NCI-H1694 (cell line): ENCODE data around the gene LDLRAP1.
"Not testable (repeated sequence)": the region's sequence is repeated elsewhere in the genome, so short reads cannot be mapped to it uniquely, and the experiment has no call there.

Experiments used
- DNase-seq: peaks from one replicate; lab custom pipeline; 2025; lab: John Stamatoyannopoulos, UW

Gene LDLRAP1

GRCh38 chr1:25577134-25577920 is 33.9 kb downstream of the LDLRAP1 start:
- no peak for DNase-seq

DNA sequence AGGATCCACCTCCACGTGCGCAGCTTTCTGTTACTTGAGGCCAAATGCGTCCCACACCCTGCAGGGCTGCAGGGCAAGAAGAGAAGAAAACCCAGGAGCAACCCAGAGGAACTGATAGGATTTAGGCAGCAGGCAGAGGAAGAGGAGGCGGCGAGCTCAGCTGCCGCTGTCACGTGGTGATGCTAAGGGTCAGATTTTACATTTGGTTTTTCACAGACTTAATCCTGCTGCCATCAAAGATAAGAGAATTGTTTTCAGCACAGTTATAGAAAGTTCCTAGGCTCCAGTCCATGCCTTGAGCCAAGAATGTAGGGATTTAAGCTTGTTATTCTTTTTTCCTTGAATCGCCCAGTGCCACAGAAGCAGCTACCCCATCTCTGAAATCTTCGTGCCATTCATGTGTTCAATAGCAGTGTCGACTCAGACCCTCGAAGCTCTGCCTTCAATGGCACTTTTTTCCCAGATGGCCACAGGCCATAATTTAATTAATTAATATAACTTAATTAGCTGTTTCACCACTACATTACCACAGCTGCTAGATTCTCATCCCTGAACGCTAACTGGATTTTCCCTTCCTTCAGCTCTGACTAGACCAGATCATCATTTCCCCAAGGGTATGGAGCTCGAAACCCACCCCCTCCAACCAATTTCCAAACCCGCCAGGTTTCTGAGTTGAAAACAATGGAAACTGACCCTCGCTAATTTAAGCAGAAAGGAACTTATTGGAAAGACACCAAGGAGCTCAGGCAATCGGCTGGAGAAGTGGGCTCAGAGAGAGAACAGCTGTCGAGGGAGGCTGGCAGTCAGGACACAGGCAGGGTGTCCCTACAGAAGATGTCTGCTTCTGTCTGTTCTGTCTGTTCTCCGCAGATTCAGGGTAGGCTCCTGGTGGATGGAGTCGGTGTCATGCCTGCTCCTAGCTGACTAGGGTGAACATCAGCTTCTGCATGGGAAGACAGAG is 36.2 kb downstream of the LDLRAP1 start:
- DNase-seq: no peak

DNA sequence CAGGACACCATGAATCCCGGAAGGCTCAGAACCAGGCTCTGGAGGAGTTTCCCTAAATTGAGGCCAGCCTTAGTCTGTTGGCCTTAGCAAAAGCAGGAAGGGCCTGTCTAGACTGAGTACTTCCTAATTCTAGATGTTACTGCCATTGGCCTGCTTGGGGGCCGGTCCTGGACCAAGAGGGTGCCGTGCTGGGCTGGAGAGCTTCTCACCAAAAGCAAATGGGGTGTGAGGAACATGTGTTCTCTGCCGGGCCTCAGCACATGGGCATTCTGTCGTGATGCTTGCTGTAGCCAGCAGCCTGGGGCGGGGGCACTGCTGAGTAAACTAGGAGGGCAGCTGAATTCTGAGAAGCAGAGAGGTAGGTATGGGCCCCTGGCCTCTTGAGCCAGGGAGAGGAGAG is 37.5 kb downstream of the LDLRAP1 start:
- no peak for DNase-seq

GRCh38 chr1:25581764-25582163 is 38.4 kb downstream of the LDLRAP1 start:
- no peak for DNase-seq

DNA sequence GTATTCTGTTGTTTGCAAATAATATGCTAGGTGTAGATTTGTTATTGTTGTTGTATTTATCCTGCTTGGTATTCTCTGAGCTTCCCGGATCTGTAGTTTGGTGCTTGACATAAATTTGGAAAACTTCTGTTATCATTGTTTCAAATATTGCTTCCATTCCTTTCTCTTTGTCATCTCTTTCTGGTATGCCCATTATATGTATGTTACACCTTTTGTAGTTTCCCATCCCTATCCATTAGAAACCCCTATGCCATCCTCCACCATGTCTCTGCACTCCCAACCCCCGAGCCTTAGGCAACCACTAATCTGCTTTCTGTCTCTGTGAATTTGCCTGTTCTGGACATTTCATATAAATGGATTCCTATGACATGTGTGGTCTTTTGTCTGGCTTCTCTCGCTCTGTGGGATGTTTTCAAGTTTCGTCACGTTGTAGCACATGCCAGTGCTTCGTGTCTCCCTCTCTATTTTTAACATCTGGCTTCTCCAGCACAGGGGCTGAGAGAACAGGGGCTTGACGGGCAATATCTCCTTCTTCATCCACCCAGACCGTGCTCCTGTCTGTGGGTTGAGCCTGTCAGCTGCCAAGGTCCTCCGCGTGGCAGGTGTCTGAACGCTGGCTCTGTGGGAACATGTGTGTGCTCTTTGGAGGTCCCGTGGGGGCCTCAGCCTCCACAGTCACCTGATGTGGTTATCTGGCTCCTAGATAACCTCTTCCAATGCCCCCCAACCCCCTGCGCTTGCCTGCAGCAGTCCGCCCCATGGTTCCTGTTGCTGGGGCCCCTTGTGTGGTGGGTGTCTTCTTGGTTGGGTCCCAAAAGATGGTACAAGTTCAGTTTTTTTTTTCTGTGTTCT is 40.3 kb downstream of the LDLRAP1 start:
- no peak for DNase-seq

- no peak for DNase-seq
Observed at GRCh38 chr1:25586181-25586588, 42.8 kb downstream of the LDLRAP1 start.

DNA sequence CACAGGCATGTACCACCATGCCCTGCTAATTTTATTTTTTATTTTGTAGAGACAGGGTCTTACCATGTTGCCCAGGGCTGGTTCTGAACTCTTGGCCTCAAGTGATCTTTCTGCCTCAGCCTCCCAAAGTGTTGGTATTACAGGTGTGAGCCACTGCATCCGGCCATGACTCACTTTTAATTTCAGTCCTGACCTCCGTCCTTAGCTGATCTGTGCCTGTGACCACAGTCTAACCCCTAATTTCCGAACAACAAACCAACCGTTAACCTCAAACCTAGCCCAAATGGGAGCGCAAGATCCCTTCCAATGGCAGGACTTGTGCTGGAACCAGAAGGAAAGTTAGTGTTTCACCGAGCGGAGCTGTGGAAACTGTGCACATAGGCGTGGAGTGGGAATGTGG is 43.9 kb downstream of the LDLRAP1 start:
- DNase-seq: no peak

DNA sequence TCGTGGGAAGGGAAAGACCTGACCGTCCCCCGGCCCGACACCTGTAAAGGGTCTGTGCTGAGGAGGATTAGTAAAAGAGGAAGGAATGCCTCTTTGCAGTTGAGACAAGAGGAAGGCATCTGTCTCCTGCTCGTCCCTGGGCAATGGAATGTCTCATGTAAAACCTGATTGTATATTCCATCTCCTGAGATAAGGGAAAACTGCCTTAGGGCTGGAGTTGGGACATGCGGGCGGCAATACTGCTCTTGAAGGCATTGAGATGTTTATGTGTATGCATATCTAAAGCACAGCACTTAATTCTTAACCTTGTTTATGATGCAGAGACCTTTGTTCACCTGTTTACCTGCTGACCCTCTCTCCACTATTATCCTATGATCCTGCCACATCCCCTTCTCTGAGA is 44.8 kb downstream of the LDLRAP1 start:
- DNase-seq: not testable (repeated sequence)

DNA sequence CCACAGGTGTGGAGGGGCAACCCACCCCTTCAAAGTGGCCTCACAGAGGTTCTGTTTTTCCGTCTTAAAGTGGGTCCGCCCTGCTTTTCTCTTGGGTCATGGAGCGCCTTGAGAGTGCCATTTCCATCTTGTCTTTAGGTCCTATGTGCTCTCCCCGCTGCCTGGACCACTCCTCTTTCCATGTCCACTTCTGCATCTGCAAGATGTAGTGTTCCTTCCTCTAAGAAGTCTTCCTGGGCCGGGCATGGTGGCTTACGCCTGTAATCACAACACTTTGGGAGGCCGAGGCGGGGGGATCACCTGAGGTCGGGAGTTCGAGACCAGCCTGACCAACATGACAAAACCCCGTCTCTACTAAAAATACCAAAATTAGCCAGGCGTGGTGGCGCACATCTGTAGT is 45.4 kb downstream of the LDLRAP1 start:
- DNase-seq: not testable (repeated sequence)

DNA sequence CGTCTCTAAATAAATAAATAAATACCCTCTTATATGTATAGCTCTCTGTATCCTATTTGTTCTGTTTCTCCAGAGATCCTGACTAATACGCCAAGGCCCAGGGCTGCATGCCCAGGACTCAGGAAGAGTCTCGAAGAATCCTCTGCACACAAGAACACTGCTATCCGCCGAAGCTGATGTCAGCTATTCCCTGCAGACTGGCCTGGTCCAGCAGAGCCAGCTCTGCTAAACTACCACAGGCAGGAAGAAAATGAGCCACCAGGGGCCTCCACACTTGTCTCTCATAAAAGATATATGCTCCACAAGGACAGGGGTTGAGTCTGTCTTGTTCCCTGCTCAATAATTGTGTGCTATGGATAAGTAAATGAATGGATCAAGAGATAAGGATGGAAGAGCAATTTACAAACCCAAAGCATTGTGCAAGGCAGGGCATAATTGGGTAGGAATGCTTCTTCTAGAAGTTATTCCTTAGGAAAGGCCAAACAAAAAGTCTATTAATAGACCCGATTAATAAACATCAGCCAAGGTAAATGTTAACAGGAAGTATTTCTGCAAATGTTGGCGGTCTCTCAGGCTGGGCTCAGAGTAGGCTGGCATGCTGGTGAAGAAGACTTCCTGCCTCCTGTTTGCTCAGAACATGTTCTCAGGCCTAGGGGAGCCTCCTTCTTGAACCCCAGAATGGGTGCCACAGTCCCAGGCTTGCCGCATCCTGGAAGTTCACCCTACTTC is 46.9 kb downstream of the LDLRAP1 start:
- no peak for DNase-seq

- DNase-seq: no peak
Observed at GRCh38 chr1:25593861-25594260, 50.5 kb downstream of the LDLRAP1 start.

DNA sequence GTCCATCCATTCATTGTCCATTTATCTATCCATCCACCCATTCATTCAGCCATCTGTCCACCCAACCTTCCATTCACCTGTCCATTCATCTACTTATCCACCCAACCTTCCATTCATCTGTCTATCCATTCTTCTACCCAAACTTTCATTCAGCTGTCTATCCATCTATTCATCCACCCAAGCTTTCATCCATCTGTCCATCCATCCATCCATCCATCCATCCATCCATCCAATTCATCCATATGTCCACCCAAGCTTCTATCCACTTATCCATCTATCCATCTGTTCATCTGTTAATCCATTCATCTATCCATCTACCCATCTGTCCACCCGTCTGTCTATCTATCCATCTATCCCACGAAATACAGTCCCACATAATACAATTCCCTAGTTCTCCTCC is 51.6 kb downstream of the LDLRAP1 start:
- no peak for DNase-seq

DNA sequence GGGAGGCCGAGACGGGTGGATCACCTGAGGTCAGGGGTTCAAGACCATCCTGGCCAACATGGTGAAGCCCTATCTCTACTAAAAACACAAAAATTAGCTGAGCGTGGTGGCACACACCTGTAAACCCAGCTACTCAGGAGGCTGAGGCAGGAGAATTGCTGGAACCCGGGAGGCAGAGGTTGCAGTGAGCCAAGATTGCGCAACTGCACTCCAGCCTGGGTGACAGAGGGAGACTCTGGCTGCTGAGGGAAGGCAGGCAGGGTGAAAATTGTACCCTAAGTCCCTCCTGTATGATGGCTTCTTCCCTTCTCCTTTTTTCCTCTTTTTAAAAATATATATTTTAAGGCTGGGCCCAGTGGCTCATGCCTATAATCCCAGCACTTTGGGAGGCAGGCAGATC is 53.2 kb downstream of the LDLRAP1 start:
- DNase-seq: not testable (repeated sequence)

- DNase-seq: no peak
Observed at GRCh38 chr1:25598879-25599278, 55.5 kb downstream of the LDLRAP1 start.

DNA sequence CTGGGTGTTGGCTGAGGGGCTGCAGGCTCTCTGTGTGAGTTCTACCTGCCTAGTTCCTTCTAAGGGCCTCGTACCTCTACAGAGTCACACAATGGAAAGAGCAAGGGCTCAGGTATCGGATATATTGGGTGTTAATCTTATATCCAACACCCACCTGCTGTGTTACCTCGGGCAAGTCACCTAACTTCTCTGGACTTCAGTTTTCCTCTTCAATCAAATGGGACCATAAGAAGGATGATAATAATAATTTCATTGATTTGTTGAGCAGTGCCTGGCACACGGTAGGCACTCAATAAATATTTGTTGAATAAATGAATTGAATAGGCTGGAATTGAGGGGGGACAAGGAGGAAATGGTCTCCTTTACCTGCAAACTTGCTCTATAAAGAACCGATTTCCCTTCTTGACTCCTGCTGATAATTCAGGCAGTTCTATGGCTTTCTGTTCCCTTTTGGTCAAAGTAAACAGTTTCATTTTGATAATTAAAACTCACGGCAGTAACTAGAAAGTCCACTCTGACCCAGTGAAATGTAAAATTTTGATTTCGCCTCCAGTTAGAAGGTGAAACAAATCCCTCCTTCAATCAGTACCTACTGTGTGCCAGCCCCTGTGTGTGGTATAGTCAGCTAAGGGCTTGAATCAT is 56.7 kb downstream of the LDLRAP1 start:
- DNase-seq: no peak

DNA sequence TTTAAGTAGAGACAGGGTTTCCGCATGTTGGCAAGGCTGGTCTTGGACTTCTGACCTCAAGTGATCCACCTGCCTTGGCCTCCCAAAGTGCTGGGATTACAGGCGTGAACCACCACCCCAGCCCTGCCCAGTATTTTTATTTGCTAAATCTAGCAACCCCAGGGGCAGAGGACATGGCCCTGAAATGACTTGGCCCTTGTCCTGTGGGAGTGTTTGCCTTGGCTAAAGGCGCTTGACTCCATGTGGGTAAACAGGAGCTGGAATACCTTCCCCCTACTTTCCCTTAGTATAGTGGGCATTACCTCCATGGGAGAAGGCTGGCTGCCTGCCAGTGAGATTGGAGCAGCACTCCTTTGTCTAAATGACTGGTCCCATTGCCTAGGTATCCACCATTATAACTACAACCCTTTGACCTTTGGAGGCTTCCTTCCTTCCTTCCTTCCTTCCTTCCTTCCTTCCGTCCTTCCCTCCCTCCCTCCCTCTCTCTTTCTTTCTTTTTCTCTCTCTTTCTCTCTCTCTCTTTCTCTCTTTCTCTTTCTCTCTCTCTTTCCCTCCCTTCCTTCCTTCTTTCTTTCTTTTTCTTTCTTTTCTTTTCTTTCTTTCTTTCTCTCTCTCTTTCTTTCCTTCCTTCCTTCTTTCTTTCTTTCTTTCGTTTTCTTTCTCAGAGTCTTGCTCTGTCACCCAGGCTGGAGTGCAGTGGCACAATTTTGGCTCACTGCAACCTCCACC is 57.7 kb downstream of the LDLRAP1 start:
- not testable (repeated sequence) for DNase-seq

DNA sequence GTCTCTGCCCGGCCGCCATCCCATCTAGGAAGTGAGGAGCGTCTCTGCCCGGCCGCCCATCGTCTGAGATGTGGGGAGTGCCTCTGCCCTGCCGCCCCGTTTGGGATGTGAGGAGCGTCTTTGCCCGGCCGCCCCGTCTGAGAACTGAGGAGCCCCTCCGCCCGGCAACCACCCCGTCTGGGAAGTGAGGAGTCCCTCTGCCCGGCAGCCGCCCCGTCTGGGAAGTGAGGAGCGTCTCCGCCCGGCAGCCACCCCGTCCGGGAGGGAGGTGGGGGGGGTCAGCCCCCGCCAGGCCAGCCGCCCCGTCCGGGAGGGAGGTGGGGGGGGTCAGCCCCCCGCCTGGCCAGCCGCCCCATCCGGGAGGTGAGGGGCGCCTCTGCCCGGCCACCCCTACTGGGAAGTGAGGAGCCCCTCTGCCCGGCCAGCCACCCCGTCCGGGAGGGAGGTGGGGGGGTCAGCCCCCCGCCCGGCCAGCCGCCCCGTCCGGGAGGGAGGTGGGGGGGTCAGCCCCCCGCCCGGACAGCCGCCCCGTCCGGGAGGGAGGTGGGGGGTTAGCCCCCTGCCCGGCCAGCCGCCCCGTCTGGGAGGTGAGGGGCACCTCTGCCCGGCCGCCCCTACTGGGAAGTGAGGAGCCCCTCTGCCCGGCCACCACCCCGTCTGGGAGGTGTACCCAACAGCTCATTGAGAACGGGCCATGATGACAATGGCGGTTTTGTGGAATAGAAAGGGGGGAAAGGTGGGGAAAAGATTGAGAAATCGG is 60.6 kb downstream of the LDLRAP1 start:
- not testable (repeated sequence) for DNase-seq

GRCh38 chr1:25607123-25607522 is 63.7 kb downstream of the LDLRAP1 start:
- DNase-seq: no peak

- peak; percentile 21 for DNase-seq
Observed at GRCh38 chr1:25608488-25609178, 65.2 kb downstream of the LDLRAP1 start.
